Activated CD4-positive, alpha-beta T cell treated with anti-CD3 and anti-CD28 coated beads, Interleukin-2, amount 50 U/mL, for 1 hour (primary cell): ENCODE data around the gene TTYH1.
"Not testable (repeated sequence)": the region's sequence is repeated elsewhere in the genome, so short reads cannot be mapped to it uniquely, and the experiment has no call there.

ENCODE experiments used
- DNase-seq: peaks from one replicate; pipeline ENCODE4 v3.0.0-alpha.2; 2020

Gene TTYH1

DNA sequence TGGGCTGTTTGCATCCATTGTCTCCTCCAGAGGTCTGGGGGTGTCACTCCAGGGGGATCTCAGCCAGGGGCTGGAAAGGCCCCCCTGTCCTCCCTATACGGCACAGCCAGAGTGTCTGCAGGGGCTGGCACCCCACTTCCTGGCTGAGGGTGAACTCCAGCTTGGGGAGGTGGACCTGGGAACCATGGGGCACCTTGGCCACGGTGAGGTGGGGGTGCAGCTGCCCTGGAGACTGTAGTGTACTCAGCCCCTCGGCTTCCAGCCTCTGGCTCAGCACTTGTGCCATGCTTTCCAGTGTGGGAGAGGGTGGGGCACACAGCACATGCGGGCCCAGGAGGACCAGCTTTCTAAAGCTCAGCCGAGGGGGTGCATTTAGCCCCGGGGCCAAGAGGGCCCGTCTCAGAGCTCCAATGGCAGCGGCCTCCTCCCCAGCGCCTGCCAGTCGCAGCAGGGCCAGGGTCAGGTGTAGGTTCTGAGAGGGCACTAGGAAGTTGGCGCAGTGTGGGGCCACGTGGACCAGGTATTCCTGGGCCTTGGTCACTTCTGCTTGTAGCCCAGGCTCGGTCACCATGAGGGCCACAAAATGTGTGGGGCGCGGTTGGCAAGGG, 46.9 kb downstream of the TTYH1 start:
- no peak for DNase-seq

- peak; percentile 62 for DNase-seq
Observed at GRCh38 chr19:54462655-54463530, 47.6 kb downstream of the TTYH1 start.

DNA sequence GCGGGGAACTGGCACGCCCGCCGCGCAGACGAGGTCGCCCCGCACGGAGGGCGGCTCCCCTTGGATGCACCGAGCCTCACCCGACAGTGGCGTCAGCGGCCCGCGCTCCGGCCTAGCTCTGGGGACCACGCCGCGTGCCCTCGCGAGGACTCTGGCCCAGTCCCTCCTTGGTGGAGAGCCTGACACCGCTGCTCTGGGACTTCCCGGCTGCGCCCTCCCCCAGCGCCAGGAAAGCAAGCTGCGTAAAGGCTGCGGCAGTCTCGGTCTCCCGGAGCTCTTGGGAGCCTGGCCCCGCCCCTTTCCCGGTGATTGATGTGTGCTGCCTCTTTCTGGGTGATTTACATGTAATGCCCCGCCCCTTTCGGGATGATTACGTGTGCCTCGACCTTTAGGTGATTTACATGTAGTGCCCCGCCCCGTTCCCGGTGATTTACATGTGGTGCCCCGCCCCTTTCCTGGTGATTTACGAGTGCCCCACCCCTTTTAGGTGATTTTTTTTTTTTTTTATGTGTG, 48.3 kb downstream of the TTYH1 start, which contains the start of gene LENG9:
TSS of gene LENG9 (minus strand) at position 248 of the 513 bp plus-strand sequence. CDS start 252 bp downstream, outside the sequence.
- DNase-seq: peak; percentile 91

GRCh38 chr19:54464044-54464629, 48.9 kb downstream of the TTYH1 start:
- peak; percentile 78 for DNase-seq

DNA sequence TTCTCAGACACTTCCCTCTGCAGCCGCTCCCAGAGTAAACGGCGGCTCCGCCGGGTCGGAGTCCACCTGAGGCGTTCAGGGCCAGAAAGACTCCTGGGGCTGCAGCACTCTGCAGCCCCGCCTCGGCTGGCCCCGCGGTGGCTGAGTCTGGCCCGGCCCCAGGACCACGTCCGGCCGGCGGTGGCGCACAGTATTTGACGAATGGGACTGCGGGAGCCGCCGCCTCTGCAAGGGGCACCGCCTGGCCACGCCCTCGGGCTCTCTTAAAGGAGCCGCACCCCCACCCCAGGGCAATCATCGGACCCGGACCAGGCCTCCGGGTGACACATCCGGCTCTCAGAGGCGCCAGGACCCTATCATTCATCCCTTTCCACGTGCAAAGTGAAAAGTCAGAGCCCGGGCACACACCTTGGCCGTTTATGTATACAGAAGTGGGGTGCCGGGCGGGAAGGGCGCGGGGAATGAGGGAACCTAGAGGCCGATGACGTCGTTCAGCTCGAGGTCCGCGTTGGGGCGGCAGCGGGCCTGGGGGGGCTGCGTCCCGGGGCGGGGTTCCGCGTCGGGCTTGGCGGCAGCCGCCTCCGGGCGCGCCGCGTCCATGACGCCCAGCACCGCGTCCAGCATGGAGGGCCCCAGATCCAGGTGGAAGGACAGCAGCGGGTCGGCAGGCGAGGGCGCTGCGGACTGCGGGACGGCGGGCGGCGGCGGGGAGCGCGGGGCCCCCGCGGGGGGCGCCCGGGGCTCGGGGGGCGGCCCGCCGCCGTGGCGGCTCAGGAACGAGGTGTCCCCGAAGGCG, 49.6 kb downstream of the TTYH1 start:
- peak; percentile 58 for DNase-seq

DNA sequence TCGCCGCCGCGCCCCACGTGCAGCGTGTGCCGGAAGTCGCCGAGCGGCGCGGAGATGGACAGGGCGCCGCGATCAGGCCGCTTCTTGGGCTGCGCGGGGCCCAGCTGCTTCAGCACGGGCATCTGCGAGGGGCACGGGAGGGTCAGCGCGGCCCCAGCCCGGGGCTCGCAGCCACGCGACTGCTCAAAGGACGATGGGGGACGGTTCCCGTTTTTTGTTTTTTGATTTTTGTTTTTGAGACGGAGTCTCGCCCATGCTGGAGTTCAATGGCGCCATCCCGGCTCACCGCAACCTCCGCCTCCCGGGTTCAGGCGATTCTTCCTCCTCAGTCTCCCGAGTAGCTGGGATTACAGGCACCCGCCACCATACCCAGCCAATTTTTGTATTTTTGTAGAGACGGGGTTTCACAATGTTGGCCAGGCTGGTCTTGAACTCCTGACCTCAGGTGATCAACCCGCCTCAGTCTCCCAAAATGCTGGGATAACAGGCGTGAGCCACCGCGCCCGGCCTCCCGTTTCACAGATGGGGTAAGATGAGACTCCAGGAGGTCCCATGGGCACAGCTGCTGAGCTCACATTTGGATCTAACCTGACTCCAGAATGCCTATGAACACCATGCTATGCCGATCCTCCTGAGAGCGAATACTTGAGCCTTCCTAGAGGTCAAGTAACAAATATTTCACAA, 50.3 kb downstream of the TTYH1 start:
- no peak for DNase-seq

DNA sequence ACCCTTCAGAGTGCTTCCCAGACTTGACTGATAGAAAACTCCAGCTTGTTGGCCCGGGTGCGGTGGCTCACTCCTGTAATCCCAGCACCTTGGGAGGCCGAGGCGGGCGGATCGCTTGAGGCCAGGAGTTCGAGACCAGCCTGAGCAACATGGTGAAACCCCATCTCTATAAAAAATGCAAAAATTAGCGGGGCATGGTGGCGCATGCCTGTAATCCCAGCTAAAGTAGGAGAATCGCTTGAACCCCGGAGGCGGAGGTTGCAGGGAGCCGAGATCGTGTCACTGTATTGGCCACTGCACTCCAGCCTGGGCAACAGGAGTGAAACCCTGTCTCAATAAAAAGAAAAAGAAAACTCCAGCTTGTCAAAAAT, 50.8 kb downstream of the TTYH1 start:
- DNase-seq: not testable (repeated sequence)

GRCh38 chr19:54469496-54469934, 54.3 kb downstream of the TTYH1 start:
- DNase-seq: no peak

GRCh38 chr19:54470276-54470887, 55.1 kb downstream of the TTYH1 start:
- DNase-seq: no peak

DNA sequence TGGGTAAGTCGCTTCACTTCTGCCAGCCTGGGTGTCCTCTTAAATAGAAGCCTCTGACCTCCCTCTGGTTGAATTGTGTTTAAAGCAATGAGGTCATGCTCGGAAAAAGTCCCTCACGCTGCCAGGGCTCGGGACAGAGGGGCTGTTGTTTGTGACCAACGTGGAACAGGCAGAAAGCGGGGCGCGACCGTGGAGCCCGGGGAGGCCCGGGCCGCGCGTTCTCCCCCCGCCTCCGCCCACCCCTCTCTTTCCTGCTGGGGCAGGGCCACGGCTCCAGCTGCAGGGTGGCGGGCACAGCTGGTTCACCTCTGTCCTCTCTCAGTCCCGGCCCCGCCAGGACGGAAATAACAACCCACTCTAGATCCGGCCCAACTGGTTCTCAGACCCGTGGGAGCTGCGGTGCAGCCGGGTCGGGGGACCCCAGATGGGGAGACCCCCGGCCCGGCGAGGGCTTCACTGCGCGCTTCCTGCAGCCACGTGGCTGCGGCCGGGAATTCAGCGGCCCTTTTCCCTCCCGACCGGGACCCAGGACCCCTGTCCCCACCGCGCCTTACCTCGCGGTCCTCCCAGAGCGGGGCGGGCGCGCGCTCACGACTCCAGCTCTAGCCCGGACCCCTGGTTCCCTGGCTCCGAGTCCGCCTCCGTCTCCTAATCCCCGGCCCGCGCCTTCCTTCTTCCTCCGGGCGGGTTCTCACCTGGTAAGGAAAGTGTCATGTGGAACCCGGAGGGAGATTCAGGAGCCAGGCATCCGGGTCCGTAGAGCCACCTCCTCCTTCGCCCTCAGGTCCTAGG, 55.9 kb downstream of the TTYH1 start:
- no peak for DNase-seq

DNA sequence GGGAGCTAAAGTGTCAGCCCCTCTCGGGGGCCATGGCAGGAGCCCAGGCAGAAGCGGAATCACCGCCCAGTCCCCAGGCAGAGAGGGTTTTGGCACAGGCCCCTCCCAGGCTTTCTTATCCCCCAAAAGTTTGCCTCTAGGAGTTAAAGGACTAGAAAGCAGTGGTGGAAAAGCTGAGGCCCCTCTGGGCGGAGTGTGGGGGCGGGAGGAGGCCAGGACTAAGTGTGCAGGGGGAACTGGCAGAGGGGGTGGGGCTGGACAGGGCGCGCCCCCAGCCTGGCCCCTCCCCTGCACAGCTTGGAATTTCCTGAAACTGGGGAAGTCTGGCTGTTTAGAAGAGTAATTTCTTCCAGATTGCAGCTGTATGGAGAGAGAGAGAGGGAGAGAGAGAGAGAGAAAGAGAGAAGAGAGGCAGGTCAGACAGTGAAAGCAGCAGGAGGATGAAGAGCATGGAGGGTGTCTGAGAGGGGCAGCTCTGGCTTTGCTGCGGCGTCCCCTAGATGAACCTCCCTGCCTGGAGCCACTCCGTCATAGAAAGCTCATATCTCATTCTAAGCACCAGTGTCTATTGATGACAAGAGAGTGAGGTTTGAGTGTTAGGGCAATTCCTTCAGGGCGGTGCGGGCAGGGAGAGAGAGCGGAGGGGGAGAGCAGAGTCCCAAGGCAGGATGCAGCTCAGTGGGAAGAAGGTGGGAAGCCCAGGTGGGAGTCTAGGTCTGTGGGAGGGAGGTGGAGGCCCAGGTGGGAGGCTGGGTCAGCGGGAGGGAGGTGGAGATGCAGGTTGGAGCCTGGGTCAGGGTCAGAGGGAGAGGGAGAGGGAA, 58.0 kb downstream of the TTYH1 start, which contains the start of gene CDC42EP5:
TSS of gene CDC42EP5 (minus strand) at position 226 of the 821 bp plus-strand sequence. CDS start 7,749 bp downstream, outside the sequence.
- no peak for DNase-seq

- DNase-seq: no peak
Observed at GRCh38 chr19:54473892-54474372, 58.7 kb downstream of the TTYH1 start.

GRCh38 chr19:54475706-54476105, 60.4 kb downstream of the TTYH1 start:
- DNase-seq: no peak

GRCh38 chr19:54477650-54478049, 62.4 kb downstream of the TTYH1 start:
- no peak for DNase-seq

DNA sequence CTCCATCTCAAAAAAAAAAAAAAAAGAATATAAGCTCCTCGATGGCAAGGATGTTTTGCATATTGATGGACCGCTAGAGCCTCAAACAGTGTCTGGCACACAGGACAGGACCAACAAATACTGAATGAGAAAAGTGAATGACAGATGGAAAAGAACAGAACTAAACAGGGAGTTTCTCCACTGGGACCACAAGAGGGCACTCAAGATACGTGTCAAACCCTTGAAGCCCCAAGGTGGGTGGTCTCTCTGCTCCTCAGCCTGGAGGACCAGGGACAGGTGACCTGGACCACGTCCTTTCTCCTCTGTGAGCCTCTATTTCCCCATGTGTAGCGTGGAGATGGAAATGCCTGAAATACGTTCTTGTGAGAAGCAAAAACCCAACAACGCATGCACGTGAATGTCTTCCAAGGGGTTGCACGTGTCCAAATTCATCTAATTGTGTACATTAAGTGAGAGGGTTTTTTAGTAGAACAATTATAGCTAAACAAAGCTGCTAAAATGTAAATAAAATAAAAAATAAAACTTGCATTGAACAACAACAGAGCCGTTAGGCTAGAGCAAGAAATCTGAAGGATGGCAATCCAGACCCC, 63.5 kb downstream of the TTYH1 start:
- DNase-seq: no peak

GRCh38 chr19:54480051-54480450, 64.8 kb downstream of the TTYH1 start:
- no peak for DNase-seq

GRCh38 chr19:54481326-54481930, 66.2 kb downstream of the TTYH1 start:
- no peak for DNase-seq

DNA sequence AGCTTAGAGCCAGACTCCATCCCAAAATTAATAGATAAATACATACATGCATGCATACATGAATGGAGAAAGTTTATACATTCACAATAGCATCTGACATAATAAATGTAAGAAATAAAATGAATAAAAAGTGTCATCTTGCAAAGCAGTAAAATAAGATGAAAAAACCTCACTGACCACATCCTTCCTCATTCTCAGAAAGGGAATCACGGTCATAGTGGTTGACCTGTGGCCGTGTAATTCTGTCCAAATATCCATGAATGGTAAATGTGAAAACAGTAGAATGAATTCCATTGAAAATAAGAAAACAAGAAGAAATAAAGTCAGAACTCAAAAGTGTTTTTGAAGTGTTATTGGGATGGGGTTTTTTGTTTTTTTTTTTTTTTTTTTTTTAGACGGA, 67.6 kb downstream of the TTYH1 start:
- no peak for DNase-seq

GRCh38 chr19:54484451-54484850, 69.2 kb downstream of the TTYH1 start:
- DNase-seq: no peak
